ENCODE data around the gene BRI3BP.

DNA sequence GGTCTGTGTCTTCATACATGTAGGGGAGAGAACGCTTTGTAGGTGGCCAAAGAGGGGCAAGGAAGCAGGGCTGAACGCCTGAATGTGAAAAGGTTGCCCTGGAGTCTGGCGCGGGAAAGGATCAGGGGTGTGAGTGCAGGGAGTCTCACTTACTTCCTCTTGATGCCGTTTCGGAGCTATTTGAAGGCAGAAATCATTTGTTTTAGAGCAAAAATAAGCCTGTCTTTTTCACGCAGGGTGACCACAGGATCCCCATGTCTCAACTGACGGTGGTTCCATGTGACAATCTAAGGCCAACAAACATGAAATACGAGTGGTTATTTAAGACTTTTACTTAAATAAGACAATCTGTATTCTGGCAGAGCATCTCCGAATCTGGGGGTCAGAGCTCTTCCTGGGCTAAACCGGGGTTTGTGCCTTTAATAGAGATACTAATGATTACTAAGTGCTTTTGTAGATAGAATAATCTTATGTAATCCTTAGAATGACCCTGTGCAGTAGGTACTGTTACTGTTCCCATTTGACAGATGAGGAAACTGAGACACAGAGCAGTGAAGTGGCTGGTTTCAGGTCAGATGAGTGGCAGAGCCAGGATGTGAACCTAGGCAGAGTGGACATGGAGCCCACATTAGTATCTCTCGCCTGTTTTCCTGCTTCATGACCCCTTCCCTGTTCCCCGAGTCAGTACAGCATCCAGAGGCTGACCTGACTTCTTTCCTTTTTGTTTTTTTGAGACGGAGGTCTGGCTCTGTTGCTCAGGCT lies 1.9 kb downstream of the BRI3BP start:
- TF ChIP-seq EP300 (IDR thresholded peaks at IDR 0.05; ENCODE audit: borderline replicate concordance) (no peak), FOXM1 (IDR thresholded peaks at IDR 0.05; ENCODE audit: borderline replicate concordance, low read depth) (no peak), NFIC (IDR thresholded peaks at IDR 0.05) (no peak), RAD21 (IDR thresholded peaks at IDR 0.05; ENCODE audit: low read depth) (no peak), TAF1 (IDR thresholded peaks at IDR 0.05; ENCODE audit: low read depth) (no peak), TEAD4 (IDR thresholded peaks at IDR 0.05) (no peak)
- TF ChIP-seq, protein P1, sequence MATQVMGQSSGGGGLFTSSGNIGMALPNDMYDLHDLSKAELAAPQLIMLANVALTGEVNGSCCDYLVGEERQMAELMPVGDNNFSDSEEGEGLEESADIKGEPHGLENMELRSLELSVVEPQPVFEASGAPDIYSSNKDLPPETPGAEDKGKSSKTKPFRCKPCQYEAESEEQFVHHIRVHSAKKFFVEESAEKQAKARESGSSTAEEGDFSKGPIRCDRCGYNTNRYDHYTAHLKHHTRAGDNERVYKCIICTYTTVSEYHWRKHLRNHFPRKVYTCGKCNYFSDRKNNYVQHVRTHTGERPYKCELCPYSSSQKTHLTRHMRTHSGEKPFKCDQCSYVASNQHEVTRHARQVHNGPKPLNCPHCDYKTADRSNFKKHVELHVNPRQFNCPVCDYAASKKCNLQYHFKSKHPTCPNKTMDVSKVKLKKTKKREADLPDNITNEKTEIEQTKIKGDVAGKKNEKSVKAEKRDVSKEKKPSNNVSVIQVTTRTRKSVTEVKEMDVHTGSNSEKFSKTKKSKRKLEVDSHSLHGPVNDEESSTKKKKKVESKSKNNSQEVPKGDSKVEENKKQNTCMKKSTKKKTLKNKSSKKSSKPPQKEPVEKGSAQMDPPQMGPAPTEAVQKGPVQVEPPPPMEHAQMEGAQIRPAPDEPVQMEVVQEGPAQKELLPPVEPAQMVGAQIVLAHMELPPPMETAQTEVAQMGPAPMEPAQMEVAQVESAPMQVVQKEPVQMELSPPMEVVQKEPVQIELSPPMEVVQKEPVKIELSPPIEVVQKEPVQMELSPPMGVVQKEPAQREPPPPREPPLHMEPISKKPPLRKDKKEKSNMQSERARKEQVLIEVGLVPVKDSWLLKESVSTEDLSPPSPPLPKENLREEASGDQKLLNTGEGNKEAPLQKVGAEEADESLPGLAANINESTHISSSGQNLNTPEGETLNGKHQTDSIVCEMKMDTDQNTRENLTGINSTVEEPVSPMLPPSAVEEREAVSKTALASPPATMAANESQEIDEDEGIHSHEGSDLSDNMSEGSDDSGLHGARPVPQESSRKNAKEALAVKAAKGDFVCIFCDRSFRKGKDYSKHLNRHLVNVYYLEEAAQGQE (IDR thresholded peaks at IDR 0.05; ENCODE audit: low read depth), result no peak
- TF ChIP-seq, protein P2, sequence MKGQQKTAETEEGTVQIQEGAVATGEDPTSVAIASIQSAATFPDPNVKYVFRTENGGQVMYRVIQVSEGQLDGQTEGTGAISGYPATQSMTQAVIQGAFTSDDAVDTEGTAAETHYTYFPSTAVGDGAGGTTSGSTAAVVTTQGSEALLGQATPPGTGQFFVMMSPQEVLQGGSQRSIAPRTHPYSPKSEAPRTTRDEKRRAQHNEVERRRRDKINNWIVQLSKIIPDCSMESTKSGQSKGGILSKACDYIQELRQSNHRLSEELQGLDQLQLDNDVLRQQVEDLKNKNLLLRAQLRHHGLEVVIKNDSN (IDR thresholded peaks at IDR 0.05), result no peak
- TF ChIP-seq, protein P3, sequence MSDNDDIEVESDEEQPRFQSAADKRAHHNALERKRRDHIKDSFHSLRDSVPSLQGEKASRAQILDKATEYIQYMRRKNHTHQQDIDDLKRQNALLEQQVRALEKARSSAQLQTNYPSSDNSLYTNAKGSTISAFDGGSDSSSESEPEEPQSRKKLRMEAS (IDR thresholded peaks at IDR 0.05), result no peak

Measured in Ishikawa (cell line).